GM21367 (cell line): ENCODE results near the gene PHYKPL.

Experiments used
- ATAC-seq: cut with Tn5 transposase; IDR thresholded peaks from one replicate; pipeline ENCODE4 v1.9.1; 2021; ENCODE audit not compliant: unreplicated experiment

The PHYKPL gene

GRCh38 chr5:178232124-178232919 is at the start of gene PHYKPL:
TSS of gene PHYKPL (minus strand) at chr5:178232802. CDS start at chr5:178232550, 252 bp downstream.
- peak; percentile 66 for ATAC-seq

- no peak for ATAC-seq
These were observed 49.8 kb upstream of the PHYKPL start for GRCh38 chr5:178282391-178282790.

GRCh38 chr5:178281331-178281730 is 48.7 kb upstream of the PHYKPL start:
- ATAC-seq: no peak

GRCh38 chr5:178280631-178281030 is 48.0 kb upstream of the PHYKPL start:
- ATAC-seq: no peak

- peak; percentile 53 for ATAC-seq
These were observed 47.3 kb upstream of the PHYKPL start for GRCh38 chr5:178279723-178280438.

GRCh38 chr5:178279026-178279722 is 46.6 kb upstream of the PHYKPL start:
- no peak for ATAC-seq

GRCh38 chr5:178278358-178279023 is 45.9 kb upstream of the PHYKPL start:
- no peak for ATAC-seq

- no peak for ATAC-seq
These were observed 45.3 kb upstream of the PHYKPL start for GRCh38 chr5:178277866-178278265.

GRCh38 chr5:178277346-178277745 is 44.7 kb upstream of the PHYKPL start:
- no peak for ATAC-seq

- ATAC-seq: no peak
These were observed 42.4 kb upstream of the PHYKPL start for GRCh38 chr5:178274781-178275537.

GRCh38 chr5:178273665-178274541 is 41.3 kb upstream of the PHYKPL start:
- ATAC-seq: no peak

GRCh38 chr5:178273041-178273440 is 40.4 kb upstream of the PHYKPL start:
- no peak for ATAC-seq

- no peak for ATAC-seq
These were observed 40.0 kb upstream of the PHYKPL start for GRCh38 chr5:178272591-178272990.

- ATAC-seq: no peak
These were observed 39.3 kb upstream of the PHYKPL start for GRCh38 chr5:178271726-178272479.

- no peak for ATAC-seq
These were observed 38.6 kb upstream of the PHYKPL start for GRCh38 chr5:178271231-178271630.

GRCh38 chr5:178269499-178269898 is 36.9 kb upstream of the PHYKPL start:
- no peak for ATAC-seq

- no peak for ATAC-seq
These were observed 35.3 kb upstream of the PHYKPL start for GRCh38 chr5:178267876-178268275.

GRCh38 chr5:178267245-178267644 is 34.6 kb upstream of the PHYKPL start:
- no peak for ATAC-seq

- ATAC-seq: no peak
These were observed 34.0 kb upstream of the PHYKPL start for GRCh38 chr5:178266581-178266980.
